ENCODE measurements around the gene TMED10.

Gene TMED10

DNA sequence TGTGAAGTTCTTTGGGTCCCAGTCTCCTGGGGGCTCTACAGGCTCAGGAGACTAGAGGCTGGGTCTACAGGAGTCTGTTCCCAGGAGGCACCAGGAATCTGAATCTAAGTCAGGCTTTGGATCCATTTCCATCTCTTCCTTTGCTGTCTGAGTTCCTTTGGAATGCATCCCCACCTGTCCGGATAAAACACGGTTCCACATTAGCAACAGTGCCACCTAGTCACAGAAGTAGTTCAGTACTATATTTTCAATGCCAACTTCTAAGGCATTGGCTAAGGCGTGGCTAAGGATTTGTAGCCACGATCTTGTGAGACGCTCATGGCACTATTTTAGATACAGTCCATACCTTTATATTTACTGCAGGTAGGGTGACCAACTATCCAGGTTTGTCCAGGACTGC, 91.9 kb downstream of the TMED10 start:
- DNase-seq (ENCODE audit: low read depth in 2 of 2), result no peak

DNA sequence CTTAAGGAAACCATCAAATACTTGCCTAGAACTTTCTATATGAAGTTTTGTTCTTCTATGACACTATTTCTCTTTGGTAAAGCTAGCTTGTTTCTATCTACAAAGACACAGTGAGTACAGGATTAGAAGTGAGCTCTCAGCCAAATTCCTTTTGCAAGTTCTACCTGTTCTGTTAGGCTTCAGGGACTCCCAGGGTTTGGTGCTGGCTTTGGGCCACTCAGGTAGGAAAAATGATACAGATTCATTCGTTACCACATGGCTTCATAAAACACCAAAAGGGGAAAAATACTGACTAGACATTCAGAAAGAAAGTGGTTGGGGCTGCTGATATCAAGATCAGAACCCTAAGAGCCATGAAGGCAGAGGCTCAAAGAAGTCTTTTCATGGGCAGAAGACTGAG, 93.1 kb downstream of the TMED10 start:
- no peak for DNase-seq (ENCODE audit: low read depth in 2 of 2)

DNA sequence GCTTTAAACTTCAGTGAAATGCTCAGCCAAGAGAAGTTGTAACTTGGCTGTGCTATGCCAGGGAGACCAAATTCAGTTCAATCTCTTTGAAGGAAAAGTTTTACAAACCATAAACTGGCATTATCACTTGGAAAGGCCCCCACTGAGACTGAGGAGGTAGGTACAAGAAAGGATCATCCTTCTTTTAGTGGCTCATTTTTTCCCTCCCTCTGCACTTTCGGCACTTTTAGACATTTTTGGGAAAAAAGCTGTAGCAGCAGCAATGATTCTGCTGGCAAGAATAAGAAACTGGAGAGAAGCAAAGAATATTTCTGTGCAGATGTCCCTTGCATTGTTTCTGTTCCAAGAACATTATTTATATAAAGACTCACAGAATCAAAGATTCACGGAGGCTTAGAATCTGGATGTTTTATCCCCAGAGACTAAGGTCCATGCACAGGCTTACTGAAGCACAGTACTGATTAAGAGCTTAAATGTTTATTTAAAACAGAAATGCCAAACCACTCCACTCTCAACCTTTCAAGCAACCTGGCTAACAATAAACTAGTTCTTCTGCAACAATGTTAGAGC, 94.7 kb downstream of the TMED10 start:
- no peak for DNase-seq (ENCODE audit: low read depth in 2 of 2)

Measured in stimulated activated CD8-positive, alpha-beta memory T cell treated with anti-CD3 and anti-CD28 coated beads, Interleukin-15, amount 100 ng/mL, for 4 hours (primary cell).